Hepatocyte (in vitro differentiated cells): ENCODE results near the gene TSPAN8.

ENCODE experiments used
- EZH2 ChIP-seq: fragments of 200-600 bp; sonication (generic); IDR thresholded peaks from 2 replicates; pipeline ENCODE4 v1.6.1; 2016; ENCODE audit warnings: antibody characterized with exemption, mild to moderate bottlenecking, borderline replicate concordance
- EZH2phosphoT487 ChIP-seq: fragments of 200-600 bp; sonication (generic); IDR thresholded peaks from one replicate; pipeline ENCODE4 v1.6.1; 2018; ENCODE audit warnings: antibody characterized with exemption, mild to moderate bottlenecking, low read depth, moderate library complexity; ENCODE audit not compliant: unreplicated experiment, severe bottlenecking
- TF ChIP-seq, protein P1 (sequence below): fragments of 200-600 bp; sonication (generic); IDR thresholded peaks from 2 replicates; pipeline ENCODE4 v1.5.1; 2016; ENCODE audit warnings: antibody characterized with exemption, mild to moderate bottlenecking; ENCODE audit not compliant: poor library complexity

DNA sequence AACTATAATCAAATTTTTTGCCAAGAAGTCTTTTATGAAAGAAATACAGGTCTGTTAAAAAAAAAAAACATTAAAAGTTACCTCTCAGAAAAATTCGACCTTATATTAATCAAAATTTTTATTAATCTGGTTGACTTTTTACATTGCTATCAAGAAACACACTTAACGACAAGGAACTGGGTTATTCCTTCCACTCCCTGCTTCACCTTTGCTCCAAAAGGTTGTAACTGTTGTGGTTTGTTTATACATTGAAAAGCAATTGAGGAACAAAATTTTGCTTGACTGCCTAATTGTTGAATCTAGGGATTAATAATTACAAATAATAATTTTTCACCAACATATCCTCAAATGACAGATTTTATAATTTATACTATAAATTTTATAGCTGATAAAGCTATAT lies 28.4 kb downstream of the TSPAN8 start:
- TF ChIP-seq, protein P1, sequence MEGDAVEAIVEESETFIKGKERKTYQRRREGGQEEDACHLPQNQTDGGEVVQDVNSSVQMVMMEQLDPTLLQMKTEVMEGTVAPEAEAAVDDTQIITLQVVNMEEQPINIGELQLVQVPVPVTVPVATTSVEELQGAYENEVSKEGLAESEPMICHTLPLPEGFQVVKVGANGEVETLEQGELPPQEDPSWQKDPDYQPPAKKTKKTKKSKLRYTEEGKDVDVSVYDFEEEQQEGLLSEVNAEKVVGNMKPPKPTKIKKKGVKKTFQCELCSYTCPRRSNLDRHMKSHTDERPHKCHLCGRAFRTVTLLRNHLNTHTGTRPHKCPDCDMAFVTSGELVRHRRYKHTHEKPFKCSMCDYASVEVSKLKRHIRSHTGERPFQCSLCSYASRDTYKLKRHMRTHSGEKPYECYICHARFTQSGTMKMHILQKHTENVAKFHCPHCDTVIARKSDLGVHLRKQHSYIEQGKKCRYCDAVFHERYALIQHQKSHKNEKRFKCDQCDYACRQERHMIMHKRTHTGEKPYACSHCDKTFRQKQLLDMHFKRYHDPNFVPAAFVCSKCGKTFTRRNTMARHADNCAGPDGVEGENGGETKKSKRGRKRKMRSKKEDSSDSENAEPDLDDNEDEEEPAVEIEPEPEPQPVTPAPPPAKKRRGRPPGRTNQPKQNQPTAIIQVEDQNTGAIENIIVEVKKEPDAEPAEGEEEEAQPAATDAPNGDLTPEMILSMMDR = no peak
- TF ChIP-seq EZH2 (no peak), EZH2phosphoT487 (no peak)
